Esophagus squamous epithelium (tissue), 5 donors: ENCODE results near the gene DSCAML1. TPM values are rescaled to one million over a fixed set of nuclear protein-coding genes. Genes with fewer than 3 reads are reported as not detected.

Source experiments
- DNase-seq: peaks from one replicate; lab custom pipeline; 2025; lab: John Stamatoyannopoulos, UW
- H3K27ac ChIP-seq, 4 donors: fragments of 200-600 bp; sonication (generic); one replicate each; pipeline ENCODE4 v1.5.1; 2016 to 2019; ENCODE audit warnings: mild to moderate bottlenecking in 1 of 4
- H3K27me3 ChIP-seq, 4 donors: fragments of 200-600 bp; sonication (generic); 1 replicate in 3 of 4; 2 replicates in 1 of 4; pipeline versions ENCODE4 v1.5.1 to v1.6.0; 2017 to 2021; ENCODE audit warnings: antibody characterized with exemption in 1 of 4
- H3K36me3 ChIP-seq, 3 donors: fragments of 200-600 bp; sonication (generic); one replicate each; pipeline ENCODE4 v1.5.1; 2016 to 2019
- H3K4me1 ChIP-seq, 3 donors: fragments of 200-600 bp; sonication (generic); one replicate each; pipeline ENCODE4 v1.5.1; 2017 to 2019
- H3K4me3 ChIP-seq, 4 donors: fragments of 200-600 bp; sonication (generic); 1 replicate in 3 of 4; 2 replicates in 1 of 4; pipeline ENCODE4 v1.5.1; 2016 to 2019; ENCODE audit warnings: mild to moderate bottlenecking in 2 of 4, moderate library complexity in 1 of 4
- H3K9me3 ChIP-seq, 3 donors: fragments of 200-600 bp; sonication (generic); one replicate each; pipeline ENCODE4 v1.5.1; 2016 to 2019
- CTCF ChIP-seq, 6 experiments: fragments of 450-650 bp in 4 of 6; fragments of 200-600 bp in 2 of 6; sonication (generic) in 2 of 6; IDR thresholded peaks; one replicate each; pipeline ENCODE4 v1.5.1; 2016 to 2019; ENCODE audit warnings: antibody characterized with exemption in 6 of 6, mild to moderate bottlenecking in 4 of 6, moderate library complexity in 4 of 6
- POLR2A ChIP-seq, 4 donors: fragments of 450-650 bp; IDR thresholded peaks; one replicate each; pipeline ENCODE4 v1.6.1; 2017; ENCODE audit warnings: antibody characterized with exemption in 4 of 4, mild to moderate bottlenecking in 4 of 4, moderate library complexity in 3 of 4
- WGBS, 2 donors: methylation state at CpG; one replicate each; pipeline ENCODE4 v1.1.5; 2018; 5-methylcytosine and 5-hydroxymethylcytosine counted together
- intact Hi-C: fragments of 100-400 bp; cut with DNase I; formaldehyde crosslinking; loops from one replicate; pipeline ENCODE4 v1.15.0; 2022
- total RNA-seq, 4 donors: library from RNA; depleted of rRNA; stranded (reverse); fragments of >200 nt; gene quantifications; one replicate each; pipeline ENCODE4 v1.1.0, GENCODE V29; 2016
- donor health status: DM: yes; HTN: yes; CAD: no.

Gene DSCAML1
- total RNA-seq, 4 donors from 2014 or later = 0.04 to 0.19 TPM; not detected in 2

- no peak overlapping the region for H3K4me3 ChIP-seq
- peaks cover 0 to 5% (median 0%) of the 10 kb centered on the region in 4 donors for H3K27me3 ChIP-seq
- DNase-seq = no peak
- H3K4me1 ChIP-seq = no peaks in the 10 kb centered on the region
- no peaks in the 10 kb centered on the region for H3K36me3 ChIP-seq
- TF ChIP-seq POLR2A (IDR thresholded peaks at IDR 0.05) = no peak
- TF ChIP-seq CTCF (IDR thresholded peaks at IDR 0.05) = no peak
- WGBS, 2 donors = 82 to 90% methylated on average over 1 of the region's 1 CpG
- no peak overlapping the region for H3K27ac ChIP-seq
- intact Hi-C loops = no loop called here
- H3K9me3 ChIP-seq = peaks cover 0 to 14% (median 0%) of the 10 kb centered on the region in 3 donors
These were observed 342.5 kb downstream of the DSCAML1 start for GRCh38 chr11:117454564-117454917.

- Histone ChIP-seq H3K4me3 (no peak overlapping the region), H3K4me1 (no peaks in the 10 kb centered on the region), H3K27ac (no peak overlapping the region), H3K27me3 (peaks cover 0 to 4% (median 0%) of the 10 kb centered on the region in 4 donors), H3K36me3 (no peaks in the 10 kb centered on the region), H3K9me3 (peaks cover 0 to 14% (median 0%) of the 10 kb centered on the region in 3 donors)
- no peak for TF ChIP-seq CTCF (IDR thresholded peaks at IDR 0.05)
- no peak for TF ChIP-seq POLR2A (IDR thresholded peaks at IDR 0.05)
- intact Hi-C loops = no loop called here
- WGBS, 2 donors = 91 to 92% methylated on average over 6 of the region's 6 CpGs
- no peak for DNase-seq
These were observed 343.0 kb downstream of the DSCAML1 start for GRCh38 chr11:117453886-117454563.

- Histone ChIP-seq H3K27ac (no peak overlapping the region), H3K27me3 (peaks cover 0 to 22% (median 0%) of the 10 kb centered on the region in 4 donors), H3K4me3 (no peak overlapping the region), H3K9me3 (peaks cover 0 to 14% (median 0%) of the 10 kb centered on the region in 3 donors), H3K4me1 (peaks cover 0 to 8% (median 0%) of the 10 kb centered on the region in 3 donors), H3K36me3 (no peaks in the 10 kb centered on the region)
- intact Hi-C loops = no loop called here
- WGBS, 2 donors = 81 to 84% methylated on average over 9 of the region's 9 CpGs
- DNase-seq = no peak
- no peak for TF ChIP-seq POLR2A (IDR thresholded peaks at IDR 0.05)
These were observed 347.8 kb downstream of the DSCAML1 start for GRCh38 chr11:117449111-117449693.

GRCh38 chr11:117444711-117445658 is 352.0 kb downstream of the DSCAML1 start:
- intact Hi-C loops = no loop called here
- H3K27ac ChIP-seq = no peak overlapping the region
- no peaks in the 10 kb centered on the region for H3K9me3 ChIP-seq
- peaks cover 0 to 41% (median 0%) of the 10 kb centered on the region in 4 donors for H3K27me3 ChIP-seq
- WGBS, 2 donors = 50 to 55% methylated on average over 10 to 14 of the region's 17 CpGs
- no peak overlapping the region for H3K4me3 ChIP-seq
- no peak for DNase-seq
- no peak for TF ChIP-seq CTCF (IDR thresholded peaks at IDR 0.05)
- TF ChIP-seq POLR2A (IDR thresholded peaks at IDR 0.05) = no peak
- peaks cover 0 to 8% (median 0%) of the 10 kb centered on the region in 3 donors for H3K4me1 ChIP-seq
- H3K36me3 ChIP-seq = no peaks in the 10 kb centered on the region

GRCh38 chr11:117444256-117444655 is 352.8 kb downstream of the DSCAML1 start:
- H3K27me3 ChIP-seq = peaks cover 0 to 43% (median 0%) of the 10 kb centered on the region in 4 donors
- no peaks in the 10 kb centered on the region for H3K9me3 ChIP-seq
- DNase-seq = no peak
- no peaks in the 10 kb centered on the region for H3K36me3 ChIP-seq
- peaks cover 0 to 8% (median 0%) of the 10 kb centered on the region in 3 donors for H3K4me1 ChIP-seq
- TF ChIP-seq CTCF (IDR thresholded peaks at IDR 0.05) = no peak
- TF ChIP-seq POLR2A (IDR thresholded peaks at IDR 0.05) = no peak
- intact Hi-C loops = no loop called here
- H3K27ac ChIP-seq = no peak overlapping the region
- 25 to 40% methylated on average over 6 to 8 of the region's 8 CpGs for WGBS, 2 donors
- H3K4me3 ChIP-seq = no peak overlapping the region
